ENCODE measurements around the gene RAD9A. TPM values are rescaled to one million over a fixed set of nuclear protein-coding genes. Genes with fewer than 3 reads are reported as not detected.

The RAD9A gene
- total RNA-seq, 1 experiment from 2014 or later: 43.0 TPM

DNA sequence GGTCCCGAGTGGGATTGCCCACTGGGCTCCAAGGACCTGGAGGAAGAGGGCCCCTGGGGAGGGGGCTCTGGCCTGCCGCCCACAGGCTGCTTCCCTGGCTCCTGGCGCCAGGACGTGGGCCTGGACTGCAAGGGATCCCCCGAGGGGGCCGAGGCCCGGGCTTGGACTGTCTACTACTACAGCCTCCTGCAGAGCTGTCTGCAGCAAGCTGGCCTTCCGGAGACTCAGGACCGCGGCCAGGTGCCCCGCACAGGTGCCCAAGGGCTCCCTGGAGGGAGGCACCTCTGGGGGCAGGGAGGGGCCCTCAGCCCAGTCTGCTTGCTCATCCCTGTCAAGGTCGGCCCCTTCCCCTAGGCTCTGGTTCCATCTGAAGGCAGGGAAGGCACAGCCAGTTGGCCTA lies 25.6 kb downstream of the RAD9A start:
- H3K9me3 ChIP-seq (ENCODE audit: low read depth, low read length, poor library complexity, severe bottlenecking): no peaks in the 10 kb centered on the region
- no peak for TF ChIP-seq EZH2 (IDR thresholded peaks at IDR 0.05; ENCODE audit: borderline replicate concordance, low read depth, low read length, poor library complexity, severe bottlenecking)
- TF ChIP-seq, protein P1, sequence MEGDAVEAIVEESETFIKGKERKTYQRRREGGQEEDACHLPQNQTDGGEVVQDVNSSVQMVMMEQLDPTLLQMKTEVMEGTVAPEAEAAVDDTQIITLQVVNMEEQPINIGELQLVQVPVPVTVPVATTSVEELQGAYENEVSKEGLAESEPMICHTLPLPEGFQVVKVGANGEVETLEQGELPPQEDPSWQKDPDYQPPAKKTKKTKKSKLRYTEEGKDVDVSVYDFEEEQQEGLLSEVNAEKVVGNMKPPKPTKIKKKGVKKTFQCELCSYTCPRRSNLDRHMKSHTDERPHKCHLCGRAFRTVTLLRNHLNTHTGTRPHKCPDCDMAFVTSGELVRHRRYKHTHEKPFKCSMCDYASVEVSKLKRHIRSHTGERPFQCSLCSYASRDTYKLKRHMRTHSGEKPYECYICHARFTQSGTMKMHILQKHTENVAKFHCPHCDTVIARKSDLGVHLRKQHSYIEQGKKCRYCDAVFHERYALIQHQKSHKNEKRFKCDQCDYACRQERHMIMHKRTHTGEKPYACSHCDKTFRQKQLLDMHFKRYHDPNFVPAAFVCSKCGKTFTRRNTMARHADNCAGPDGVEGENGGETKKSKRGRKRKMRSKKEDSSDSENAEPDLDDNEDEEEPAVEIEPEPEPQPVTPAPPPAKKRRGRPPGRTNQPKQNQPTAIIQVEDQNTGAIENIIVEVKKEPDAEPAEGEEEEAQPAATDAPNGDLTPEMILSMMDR (conservative IDR thresholded peaks at IDR 0.05; ENCODE audit: low read depth, low read length): no peak
- no peak for DNase-seq (ENCODE audit: low spot score)
- no peak overlapping the region for H3K4me3 ChIP-seq (ENCODE audit: low read depth, low read length, poor library complexity, severe bottlenecking)
- H3K27me3 ChIP-seq (replicated peaks; ENCODE audit: insufficient read depth, low read depth, low read length, poor library complexity): no peaks in the 10 kb centered on the region
- H3K4me1 ChIP-seq (ENCODE audit: insufficient read depth, low read length, poor library complexity, severe bottlenecking): peaks cover 36% of the 10 kb centered on the region
- no peaks in the 10 kb centered on the region for H3K36me3 ChIP-seq (ENCODE audit: insufficient read depth, low read length, poor library complexity, severe bottlenecking)
- no TSS peak for BruUV-seq (replicated peaks)
- intact Hi-C loops (cut with micrococcal nuclease; ENCODE audit: unreplicated experiment): no loop called here
- CTCF ChIA-PET: interaction anchor here (0.6 to 1.0 kb wide), 2 partner anchors 16 to 147 kb away, joined by 3 to 4 read pairs; partner anchors contain the start of gene PPP1CA
- POLR2A ChIA-PET (ENCODE audit: low non-redundant PET): no interaction called here
- peak overlapping the region; percentile 27 for H3K27ac ChIP-seq (ENCODE audit: low read depth, low read length, poor library complexity, severe bottlenecking)

DNA sequence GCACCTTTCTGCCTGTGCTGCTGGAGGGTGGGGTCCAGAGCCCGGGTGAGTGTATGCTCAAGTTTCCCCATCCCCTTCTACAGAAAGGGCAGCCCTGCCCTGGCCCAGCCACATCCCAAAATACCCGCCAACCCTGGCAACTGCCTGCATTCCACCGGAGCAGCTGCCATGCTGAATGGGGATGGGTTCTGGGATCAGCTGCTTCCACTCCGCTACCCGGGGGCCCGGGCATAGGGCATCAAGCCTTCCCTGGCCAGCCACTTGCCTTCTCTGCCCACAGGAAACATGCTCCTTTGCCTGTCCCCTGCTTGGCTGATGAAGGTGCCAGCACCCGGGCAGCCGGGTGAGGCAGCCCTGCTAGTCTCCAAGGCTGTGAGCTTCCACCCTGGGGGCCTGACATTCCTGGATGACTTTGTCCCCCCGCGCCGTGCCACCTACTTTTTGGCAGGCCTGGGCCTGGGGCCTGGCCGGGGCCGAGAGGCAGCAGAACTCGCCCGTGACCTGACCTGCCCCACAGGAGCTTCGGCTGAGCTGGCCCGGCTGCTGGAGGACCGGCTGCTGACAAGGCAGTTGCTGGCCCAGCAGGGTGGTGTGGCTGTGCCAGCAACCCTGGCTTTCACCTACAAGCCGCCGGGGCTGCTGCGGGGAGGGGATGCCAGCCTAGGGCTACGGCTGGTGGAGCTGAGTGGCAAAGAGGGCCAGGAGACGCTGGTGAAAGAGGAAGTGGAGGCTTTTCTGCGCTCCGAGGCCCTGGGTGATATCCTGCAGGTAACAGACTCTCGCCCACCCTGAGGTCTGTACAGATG lies 26.9 kb downstream of the RAD9A start:
- ChIA-PET POLR2A (ENCODE audit: low non-redundant PET) (no interaction called here), CTCF (no interaction called here)
- TF ChIP-seq, protein P1 (conservative IDR thresholded peaks at IDR 0.05; ENCODE audit: low read depth, low read length): no peak
- no peak for TF ChIP-seq EZH2 (IDR thresholded peaks at IDR 0.05; ENCODE audit: borderline replicate concordance, low read depth, low read length, poor library complexity, severe bottlenecking)
- no peak overlapping the region for H3K27ac ChIP-seq (ENCODE audit: low read depth, low read length, poor library complexity, severe bottlenecking)
- no peaks in the 10 kb centered on the region for H3K27me3 ChIP-seq (replicated peaks; ENCODE audit: insufficient read depth, low read depth, low read length, poor library complexity)
- peaks cover 36% of the 10 kb centered on the region for H3K4me1 ChIP-seq (ENCODE audit: insufficient read depth, low read length, poor library complexity, severe bottlenecking)
- no peak overlapping the region for H3K4me3 ChIP-seq (ENCODE audit: low read depth, low read length, poor library complexity, severe bottlenecking)
- no TSS peak for BruUV-seq (replicated peaks)
- no peaks in the 10 kb centered on the region for H3K36me3 ChIP-seq (ENCODE audit: insufficient read depth, low read length, poor library complexity, severe bottlenecking)
- no peaks in the 10 kb centered on the region for H3K9me3 ChIP-seq (ENCODE audit: low read depth, low read length, poor library complexity, severe bottlenecking)
- DNase-seq (ENCODE audit: low spot score): no peak
- intact Hi-C loops (cut with micrococcal nuclease; ENCODE audit: unreplicated experiment): no loop called here

DNA sequence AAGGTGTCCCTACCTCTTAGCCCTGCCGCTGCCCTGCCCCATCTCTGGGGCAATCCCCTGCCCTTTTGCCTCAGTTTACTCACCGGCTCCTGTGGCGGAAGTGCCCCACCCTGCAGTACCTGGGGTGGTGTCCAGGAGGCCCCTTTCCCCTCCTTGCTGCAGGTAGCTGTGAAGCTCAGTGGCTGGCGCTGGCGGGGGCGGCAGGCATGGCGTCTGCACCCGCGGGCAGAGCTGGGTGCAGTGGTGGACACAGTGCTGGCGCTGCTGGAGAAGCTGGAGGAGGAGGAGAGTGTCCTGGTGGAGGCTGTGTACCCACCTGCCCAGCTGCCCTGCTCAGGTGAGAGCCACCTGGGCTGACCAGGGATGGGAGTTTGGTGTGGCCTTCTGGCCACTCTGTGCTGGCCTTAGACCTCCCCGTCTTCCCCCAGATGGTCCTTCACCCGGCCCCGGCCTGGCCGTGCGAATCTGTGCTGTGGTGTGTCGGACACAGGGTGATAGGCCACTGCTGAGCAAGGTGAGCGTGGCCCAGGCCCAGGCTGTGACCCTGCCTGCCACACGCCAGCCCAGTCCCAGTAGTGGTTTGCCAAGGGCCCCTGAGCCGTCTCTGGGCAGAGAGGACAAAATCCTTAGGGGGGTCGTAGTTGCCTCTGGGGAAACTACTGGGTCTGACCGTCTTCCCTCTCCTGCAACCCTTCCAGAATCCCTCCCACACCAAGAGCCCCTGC lies 27.7 kb downstream of the RAD9A start:
- no peak for DNase-seq (ENCODE audit: low spot score)
- CTCF ChIA-PET: no interaction called here
- Histone ChIP-seq H3K4me3 (ENCODE audit: low read depth, low read length, poor library complexity, severe bottlenecking) (peak overlapping the region; percentile 51), H3K27ac (ENCODE audit: low read depth, low read length, poor library complexity, severe bottlenecking) (no peak overlapping the region), H3K27me3 (replicated peaks; ENCODE audit: insufficient read depth, low read depth, low read length, poor library complexity) (no peaks in the 10 kb centered on the region), H3K4me1 (ENCODE audit: insufficient read depth, low read length, poor library complexity, severe bottlenecking) (peaks cover 36% of the 10 kb centered on the region), H3K9me3 (ENCODE audit: low read depth, low read length, poor library complexity, severe bottlenecking) (no peaks in the 10 kb centered on the region), H3K36me3 (ENCODE audit: insufficient read depth, low read length, poor library complexity, severe bottlenecking) (no peaks in the 10 kb centered on the region)
- BruUV-seq (replicated peaks): no TSS peak
- TF ChIP-seq, protein P1 (conservative IDR thresholded peaks at IDR 0.05; ENCODE audit: low read depth, low read length): no peak
- no peak for TF ChIP-seq EZH2 (IDR thresholded peaks at IDR 0.05; ENCODE audit: borderline replicate concordance, low read depth, low read length, poor library complexity, severe bottlenecking)
- POLR2A ChIA-PET (ENCODE audit: low non-redundant PET): no interaction called here
- intact Hi-C loops (cut with micrococcal nuclease; ENCODE audit: unreplicated experiment): no loop called here
